SK-N-SH treated with all-trans-retinoic acid at 6 μM for 48 hours (cell line): ENCODE measurements around the gene GGCX.
A peak's percentile ranks its signal among the peaks of the same experiment; 100 is the strongest.

Experiments used
- ATAC-seq: fragments of 200-7000 bp; cut with Tn5 transposase; 3 replicates; pipeline ENCODE4 v1.9.1; 2020; ENCODE audit warnings: mild to moderate bottlenecking, moderate library complexity
- ARNTL ChIP-seq: fragments of 450-650 bp; formaldehyde crosslinking; IDR thresholded peaks from 2 replicates; pipeline ENCODE4 v1.5.0; 2020; ENCODE audit warnings: low read depth, mild to moderate bottlenecking, moderate library complexity, borderline replicate concordance
- BACH2 ChIP-seq: fragments of 250-450 bp; sonication (Bioruptor Pico); IDR thresholded peaks from 2 replicates; pipeline ENCODE4 v1.9.0; 2021; ENCODE audit warnings: mild to moderate bottlenecking, borderline replicate concordance
- CREB5 ChIP-seq: fragments of 250-450 bp; sonication (Bioruptor Pico); IDR thresholded peaks from 2 replicates; pipeline ENCODE4 v1.5.1; 2020; ENCODE audit warnings: low read depth, mild to moderate bottlenecking, moderate library complexity
- CSDC2 ChIP-seq: fragments of 250-450 bp; sonication (Bioruptor Pico); IDR thresholded peaks from 2 replicates; pipeline ENCODE4 v1.5.0; 2020; ENCODE audit warnings: mild to moderate bottlenecking, moderate library complexity
- CSRNP3 ChIP-seq: fragments of 250-450 bp; sonication (Bioruptor Pico); IDR thresholded peaks from 2 replicates; pipeline ENCODE4 v1.5.1; 2021; ENCODE audit warnings: mild to moderate bottlenecking, moderate library complexity
- ESRRG ChIP-seq: fragments of 250-450 bp; sonication (Bioruptor Pico); IDR thresholded peaks from 2 replicates; pipeline ENCODE4 v1.6.1; 2021; ENCODE audit warnings: mild to moderate bottlenecking
- GLIS3 ChIP-seq: fragments of 250-450 bp; sonication (Bioruptor Pico); IDR thresholded peaks from 2 replicates; pipeline ENCODE4 v1.5.0; 2020; ENCODE audit warnings: mild to moderate bottlenecking, moderate library complexity
- ISL1 ChIP-seq: fragments of 250-450 bp; sonication (Bioruptor Pico); IDR thresholded peaks from 2 replicates; pipeline ENCODE4 v2.1.2; 2022; ENCODE audit warnings: mild to moderate bottlenecking, moderate library complexity
- OSR1 ChIP-seq: fragments of 250-450 bp; sonication (Bioruptor Pico); IDR thresholded peaks from 2 replicates; pipeline ENCODE4 v1.8.0; 2022; ENCODE audit warnings: moderate library complexity, mild to moderate bottlenecking, inconsistent platforms
- PATZ1 ChIP-seq: fragments of 250-450 bp; sonication (Bioruptor Pico); IDR thresholded peaks from 2 replicates; pipeline ENCODE4 v1.8.0; 2020; ENCODE audit warnings: mild to moderate bottlenecking, moderate library complexity, borderline replicate concordance
- POU6F1 ChIP-seq: fragments of 250-450 bp; sonication (Bioruptor Pico); IDR thresholded peaks from 2 replicates; pipeline ENCODE4 v1.8.0; 2021; ENCODE audit warnings: low read depth, mild to moderate bottlenecking, moderate library complexity, borderline replicate concordance
- RARB ChIP-seq: fragments of 250-450 bp; sonication (Bioruptor Pico); IDR thresholded peaks from 2 replicates; pipeline ENCODE4 v1.8.0; 2021; ENCODE audit warnings: mild to moderate bottlenecking, moderate library complexity
- SNAI2 ChIP-seq: fragments of 250-450 bp; sonication (Bioruptor Pico); IDR thresholded peaks from 2 replicates; pipeline ENCODE4 v1.5.0; 2020; ENCODE audit warnings: mild to moderate bottlenecking, moderate library complexity
- TCF4 ChIP-seq: fragments of 250-450 bp; sonication (Bioruptor Pico); IDR thresholded peaks from 2 replicates; pipeline ENCODE4 v1.8.0; 2021; ENCODE audit warnings: mild to moderate bottlenecking, moderate library complexity, borderline replicate concordance
- TOX ChIP-seq: fragments of 250-450 bp; sonication (Bioruptor Pico); IDR thresholded peaks from 2 replicates; pipeline ENCODE4 v1.8.0; 2021; ENCODE audit warnings: mild to moderate bottlenecking, moderate library complexity, borderline replicate concordance
- ZC3H10 ChIP-seq: fragments of 250-450 bp; sonication (Bioruptor Pico); IDR thresholded peaks from 2 replicates; pipeline ENCODE4 v1.5.1; 2021; ENCODE audit warnings: mild to moderate bottlenecking, moderate library complexity
- ZFP3 ChIP-seq: fragments of 250-450 bp; sonication (Bioruptor Pico); IDR thresholded peaks from 2 replicates; pipeline ENCODE4 v1.5.0; 2020; ENCODE audit warnings: mild to moderate bottlenecking, moderate library complexity
- ZFP30 ChIP-seq: fragments of 450-650 bp; formaldehyde crosslinking; IDR thresholded peaks from 2 replicates; pipeline ENCODE4 v1.5.0; 2022; ENCODE audit warnings: mild to moderate bottlenecking, moderate library complexity
- ZNF8 ChIP-seq: fragments of 450-650 bp; formaldehyde crosslinking; IDR thresholded peaks from 2 replicates; pipeline ENCODE4 v1.5.0; 2020; ENCODE audit warnings: mild to moderate bottlenecking, moderate library complexity

Gene GGCX

GRCh38 chr2:85561280-85562212 lies at the start of gene GGCX:
GGCX (minus strand) TSS chr2:85561493; CDS start chr2:85561428, 65 bp downstream.
- ATAC-seq, result peak; percentile 95

GRCh38 chr2:85607268-85608215 lies 46.2 kb upstream of the GGCX start:
- TF ChIP-seq ISL1 (CRISPR knock-in tag), result no peak
- no peak for TF ChIP-seq ESRRG
- TF ChIP-seq, all 23 proteins: peak for 0
- ATAC-seq, result no peak

More at GRCh38 chr2:85561280-85562212, at the start of gene GGCX:
- TF ChIP-seq ISL1 (CRISPR knock-in tag) (no peak), TCF4 (CRISPR knock-in tag) (no peak), POU6F1 (no peak), TOX (no peak), ZNF8 (CRISPR knock-in tag) (no peak), ZC3H10 (CRISPR knock-in tag) (no peak), GLIS3 (CRISPR knock-in tag) (no peak), ZFP30 (no peak), OSR1 (CRISPR knock-in tag) (no peak), PATZ1 (CRISPR knock-in tag) (no peak), CREB5 (CRISPR knock-in tag) (no peak), BACH2 (no peak), RARB (no peak), ARNTL (no peak), ESRRG (no peak), CSRNP3 (no peak)

- ATAC-seq, result no peak
- TF ChIP-seq ZFP3 (CRISPR knock-in tag) (no peak), ISL1 (CRISPR knock-in tag) (no peak), TOX (no peak), PATZ1 (CRISPR knock-in tag) (no peak), ARNTL (no peak), SNAI2 (CRISPR knock-in tag) (no peak), OSR1 (CRISPR knock-in tag) (no peak), POU6F1 (no peak), CREB5 (CRISPR knock-in tag) (no peak), CSRNP3 (no peak), CSDC2 (CRISPR knock-in tag) (no peak), RARB (no peak)
Observed at GRCh38 chr2:85606116-85606455, 44.8 kb upstream of the GGCX start.
